Measurements from ENCODE around the gene NR3C2.

The NR3C2 gene

GRCh38 chr4:148034813-148035212, 407.4 kb downstream of the NR3C2 start:
- no peak for DNase-seq

GRCh38 chr4:148030193-148030873, 411.9 kb downstream of the NR3C2 start:
- no peak for DNase-seq

GRCh38 chr4:148029781-148030180, 412.4 kb downstream of the NR3C2 start:
- DNase-seq = no peak
